Tibial artery (tissue), 4 donors: ENCODE data around the gene CAMTA1.

ENCODE experiments used
- DNase-seq, 2 donors: peaks; one replicate each; pipeline ENCODE4 v3.0.0-alpha.2; 2019
- H3K27ac ChIP-seq, 2 donors: fragments of 200-600 bp; sonication (generic) in 1 of 2; 1 replicate in 1 of 2; 2 replicates in 1 of 2; pipeline ENCODE4 v1.5.1; 2018 to 2019; ENCODE audit warnings: mild to moderate bottlenecking in 1 of 2
- H3K27me3 ChIP-seq, 2 donors: fragments of 200-600 bp; sonication (generic) in 1 of 2; one replicate each; pipeline versions ENCODE4 v1.5.1 to v1.6.0; 2016 to 2019
- H3K36me3 ChIP-seq, 3 donors: fragments of 200-600 bp; sonication (generic) in 2 of 3; one replicate each; pipeline ENCODE4 v1.5.1; 2016 to 2019; ENCODE audit warnings: mild to moderate bottlenecking in 2 of 3
- H3K4me1 ChIP-seq, 4 donors: fragments of 200-600 bp; sonication (generic) in 2 of 4; 1 replicate in 3 of 4; 2 replicates in 1 of 4; pipeline ENCODE4 v1.5.1; 2016 to 2019
- H3K4me3 ChIP-seq, 2 donors: fragments of 200-600 bp; sonication (generic) in 1 of 2; 1 replicate in 1 of 2; 2 replicates in 1 of 2; pipeline ENCODE4 v1.5.1; 2018 to 2019; ENCODE audit warnings: mild to moderate bottlenecking in 2 of 2
- H3K9me3 ChIP-seq, 3 donors: fragments of 200-600 bp; sonication (generic) in 1 of 3; one replicate each; pipeline ENCODE4 v1.5.1; 2016 to 2019
- CTCF ChIP-seq, 2 experiments: fragments of 200-600 bp in 1 of 2; fragments of 450-650 bp in 1 of 2; IDR thresholded peaks; one replicate each; pipeline ENCODE4 v1.5.1; 2017 to 2019; ENCODE audit warnings: antibody characterized with exemption in 2 of 2, mild to moderate bottlenecking in 1 of 2, moderate library complexity in 1 of 2
- intact Hi-C: fragments of 100-400 bp; cut with DNase I; formaldehyde crosslinking; loops from one replicate; pipeline ENCODE4 v1.15.0; 2023; ENCODE audit warnings: low total_unique reads

The CAMTA1 gene

GRCh38 chr1:7442918-7443317 lies 657.7 kb downstream of the CAMTA1 start:
- Histone ChIP-seq H3K36me3 (no peaks in the 10 kb centered on the region), H3K27ac (no peak overlapping the region), H3K9me3 (no peaks in the 10 kb centered on the region), H3K4me1 (no peaks in the 10 kb centered on the region), H3K4me3 (no peak overlapping the region), H3K27me3 (no peaks in the 10 kb centered on the region)
- no peak for TF ChIP-seq CTCF (IDR thresholded peaks at IDR 0.05)
- no peak for DNase-seq
- intact Hi-C loops = no loop called here

- H3K27me3 ChIP-seq = no peaks in the 10 kb centered on the region
- no peaks in the 10 kb centered on the region for H3K4me1 ChIP-seq
- DNase-seq = no peak
- no peak for TF ChIP-seq CTCF (IDR thresholded peaks at IDR 0.05)
- H3K36me3 ChIP-seq = no peaks in the 10 kb centered on the region
- no peak overlapping the region for H3K27ac ChIP-seq
- no peaks in the 10 kb centered on the region for H3K9me3 ChIP-seq
- intact Hi-C loops = no loop called here
- no peak overlapping the region for H3K4me3 ChIP-seq
Measured at GRCh38 chr1:7444363-7444762, 659.1 kb downstream of the CAMTA1 start.

- Histone ChIP-seq H3K27me3 (no peaks in the 10 kb centered on the region), H3K36me3 (no peaks in the 10 kb centered on the region), H3K4me3 (no peak overlapping the region), H3K4me1 (no peaks in the 10 kb centered on the region), H3K9me3 (no peaks in the 10 kb centered on the region), H3K27ac (no peak overlapping the region)
- no peak for TF ChIP-seq CTCF (IDR thresholded peaks at IDR 0.05)
- intact Hi-C loops = no loop called here
- DNase-seq = no peak
Measured at GRCh38 chr1:7447093-7447492, 661.8 kb downstream of the CAMTA1 start.

- Histone ChIP-seq H3K4me3 (no peak overlapping the region), H3K27ac (no peak overlapping the region), H3K27me3 (no peaks in the 10 kb centered on the region), H3K36me3 (no peaks in the 10 kb centered on the region), H3K9me3 (no peaks in the 10 kb centered on the region), H3K4me1 (no peaks in the 10 kb centered on the region)
- DNase-seq = no peak
- intact Hi-C loops = no loop called here
- no peak for TF ChIP-seq CTCF (IDR thresholded peaks at IDR 0.05)
Measured at GRCh38 chr1:7447736-7448135, 662.5 kb downstream of the CAMTA1 start.

- H3K27ac ChIP-seq = no peak overlapping the region
- H3K36me3 ChIP-seq = no peaks in the 10 kb centered on the region
- H3K9me3 ChIP-seq = no peaks in the 10 kb centered on the region
- no peaks in the 10 kb centered on the region for H3K27me3 ChIP-seq
- no peak for DNase-seq
- TF ChIP-seq CTCF (IDR thresholded peaks at IDR 0.05) = no peak
- no peaks in the 10 kb centered on the region for H3K4me1 ChIP-seq
- H3K4me3 ChIP-seq = no peak overlapping the region
- intact Hi-C loops = no loop called here
Measured at GRCh38 chr1:7448986-7449385, 663.7 kb downstream of the CAMTA1 start.

GRCh38 chr1:7449750-7450149 lies 664.5 kb downstream of the CAMTA1 start:
- no peaks in the 10 kb centered on the region for H3K9me3 ChIP-seq
- no peak for TF ChIP-seq CTCF (IDR thresholded peaks at IDR 0.05)
- no peak overlapping the region for H3K27ac ChIP-seq
- intact Hi-C loops = loop anchor here (5.0 kb wide), 1 partner anchor 198 kb away; no protein-coding TSS in a partner anchor
- no peak overlapping the region for H3K4me3 ChIP-seq
- H3K36me3 ChIP-seq = no peaks in the 10 kb centered on the region
- H3K4me1 ChIP-seq = no peaks in the 10 kb centered on the region
- no peaks in the 10 kb centered on the region for H3K27me3 ChIP-seq
- no peak for DNase-seq
